A549 (cell line): ENCODE results near the gene ZNF407.

Source experiments
- CTCF ChIP-seq: fragments of >200 bp; sonication (Bioruptor Twin); formaldehyde crosslinking; IDR thresholded peaks from 3 replicates; pipeline ENCODE4 v1.5.1; 2016
- EP300 ChIP-seq, 2 experiments: fragments of >200 bp; sonication (Bioruptor Twin); formaldehyde crosslinking; IDR thresholded peaks; 2 replicates in 1 of 2; 3 replicates in 1 of 2; pipeline ENCODE4 v1.6.1; 2016 to 2017
- POLR2A ChIP-seq: IDR thresholded peaks from 2 replicates; pipeline ENCODE4 v1.6.1; 2012; ENCODE audit warnings: mild to moderate bottlenecking, low read length
- REST ChIP-seq: fragments of 200-600 bp; sonication (generic); IDR thresholded peaks from 2 replicates; pipeline ENCODE4 v1.6.1; 2016; ENCODE audit warnings: antibody characterized with exemption, mild to moderate bottlenecking, moderate library complexity

GRCh38 chr18:74995419-74995736 lies 397.7 kb downstream of the ZNF407 start:
- no peak for TF ChIP-seq CTCF
- no peak for TF ChIP-seq EP300 (IDR thresholded peaks at IDR 0.05)
- no peak for TF ChIP-seq REST
- no peak for TF ChIP-seq POLR2A
